Fibroblast of skin of right biceps (primary cell): Measurements from ENCODE around the gene EFHD2.
A peak's percentile ranks its signal among the peaks of the same experiment; 100 is the strongest.
"Not testable (repeated sequence)": the region's sequence is repeated elsewhere in the genome, so short reads cannot be mapped to it uniquely, and the experiment has no call there.

Experiments
- DNase-seq: peaks from one replicate; pipeline ENCODE4 v3.0.0-alpha.2; 2013

The EFHD2 gene

DNA sequence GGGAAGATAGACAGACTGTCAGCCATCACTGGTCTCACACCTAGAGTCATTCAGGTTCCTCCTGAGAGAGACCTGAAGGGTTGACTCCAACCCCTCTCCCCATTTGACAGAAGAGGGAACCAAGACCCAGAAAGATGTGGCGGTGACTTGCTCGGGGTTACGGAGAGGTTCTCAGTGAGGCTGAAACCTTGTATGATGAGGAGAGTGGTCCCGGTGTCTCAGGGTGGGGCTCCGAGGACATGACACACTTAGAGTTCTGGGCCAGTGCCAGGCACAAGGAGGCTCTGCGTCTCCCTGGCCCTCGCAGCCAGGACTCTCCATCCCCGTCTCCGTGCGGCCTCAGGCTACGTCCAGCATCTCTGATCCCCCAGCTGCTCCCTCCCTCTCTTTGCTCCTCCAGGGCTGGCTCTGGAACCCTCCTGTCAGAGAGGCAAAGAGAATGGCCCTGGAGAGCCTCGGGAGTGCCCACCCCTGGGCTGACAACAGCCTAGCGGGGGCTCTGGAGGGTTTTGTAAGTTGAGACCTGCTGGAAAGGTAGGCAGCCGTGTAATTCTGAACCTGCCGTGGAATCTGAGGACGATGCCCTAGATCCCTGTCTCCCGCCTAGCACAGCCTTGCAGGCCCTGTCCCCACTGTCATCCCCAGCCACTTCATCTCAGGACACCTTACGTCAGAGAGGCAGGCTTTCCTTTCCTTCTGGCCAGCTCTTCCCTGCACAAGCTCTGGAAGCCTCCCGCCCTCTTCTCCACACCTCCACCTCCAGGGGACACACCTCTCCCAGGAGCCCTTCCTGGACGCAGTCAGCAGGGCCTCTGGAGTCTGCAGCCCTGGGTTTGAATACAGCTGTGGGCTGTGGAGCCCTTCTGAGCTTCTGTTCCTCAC is 4.1 kb downstream of the EFHD2 start:
- no peak for DNase-seq

DNA sequence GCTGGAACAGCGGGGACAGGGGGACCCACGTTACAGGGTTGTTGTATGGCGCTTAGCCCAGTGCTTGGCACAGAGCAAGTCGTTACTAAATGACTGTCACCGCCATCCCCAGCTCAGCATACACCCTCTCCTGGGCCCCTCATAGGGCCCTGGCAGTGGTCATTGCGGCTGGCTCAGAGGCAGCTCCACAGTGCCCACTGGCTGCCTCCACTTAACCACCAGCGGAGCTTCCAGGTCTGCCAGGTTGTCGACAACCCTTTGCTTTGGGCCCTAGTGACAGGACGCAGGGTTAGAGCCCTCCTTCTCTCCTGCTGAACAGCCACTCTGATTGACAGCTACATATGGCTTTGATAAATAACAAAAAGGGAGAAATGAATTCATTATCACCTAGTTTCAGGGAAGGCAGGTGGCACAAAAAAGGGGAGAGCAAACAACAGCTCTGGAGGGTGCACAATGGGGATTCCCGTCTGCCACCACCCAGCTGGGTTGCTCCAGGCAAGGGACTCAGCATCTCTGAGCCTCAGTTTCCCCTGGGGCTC is 4.8 kb downstream of the EFHD2 start:
- DNase-seq = no peak

DNA sequence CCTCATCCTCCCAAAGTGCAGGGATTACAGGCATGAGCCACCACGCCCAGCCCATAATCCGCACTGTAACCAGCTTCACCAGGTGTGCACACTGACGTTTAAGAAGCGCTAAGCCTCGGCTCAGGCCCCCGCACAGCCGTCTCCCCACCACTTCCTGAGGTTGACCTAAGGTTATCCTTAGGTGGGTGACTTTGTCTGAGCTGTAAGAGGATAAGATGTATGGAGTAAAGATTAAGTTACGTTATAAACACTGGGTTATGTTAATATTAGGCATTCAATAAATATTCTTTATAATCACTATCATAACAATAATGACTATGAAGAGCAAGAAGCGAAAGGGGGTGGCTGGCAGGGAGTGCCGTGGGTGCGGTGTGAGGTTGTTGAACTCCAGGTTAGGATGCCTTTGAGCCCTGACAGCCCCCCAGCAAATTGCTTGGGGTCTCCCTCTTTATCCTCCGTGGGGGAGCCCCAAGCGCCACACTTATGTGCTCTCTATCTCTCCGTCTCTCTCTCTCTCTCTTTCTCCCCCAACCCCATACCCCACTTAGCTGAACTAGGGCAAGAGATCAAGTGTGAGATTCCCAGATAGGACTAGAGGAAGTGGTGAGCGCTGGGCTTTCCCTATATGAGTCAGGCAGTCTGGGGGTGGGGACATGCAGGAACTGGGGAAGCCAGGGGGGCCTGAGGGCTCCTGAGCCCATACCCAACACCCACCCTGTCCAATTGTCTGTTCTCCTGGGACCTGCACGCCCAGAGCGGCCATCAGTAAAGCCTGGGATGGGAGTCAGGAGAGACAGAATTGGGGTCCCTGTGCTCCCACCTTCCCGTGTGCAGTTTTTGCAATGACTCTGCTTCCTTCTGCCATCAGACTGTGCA is 7.6 kb downstream of the EFHD2 start:
- DNase-seq = peak; percentile 74

DNA sequence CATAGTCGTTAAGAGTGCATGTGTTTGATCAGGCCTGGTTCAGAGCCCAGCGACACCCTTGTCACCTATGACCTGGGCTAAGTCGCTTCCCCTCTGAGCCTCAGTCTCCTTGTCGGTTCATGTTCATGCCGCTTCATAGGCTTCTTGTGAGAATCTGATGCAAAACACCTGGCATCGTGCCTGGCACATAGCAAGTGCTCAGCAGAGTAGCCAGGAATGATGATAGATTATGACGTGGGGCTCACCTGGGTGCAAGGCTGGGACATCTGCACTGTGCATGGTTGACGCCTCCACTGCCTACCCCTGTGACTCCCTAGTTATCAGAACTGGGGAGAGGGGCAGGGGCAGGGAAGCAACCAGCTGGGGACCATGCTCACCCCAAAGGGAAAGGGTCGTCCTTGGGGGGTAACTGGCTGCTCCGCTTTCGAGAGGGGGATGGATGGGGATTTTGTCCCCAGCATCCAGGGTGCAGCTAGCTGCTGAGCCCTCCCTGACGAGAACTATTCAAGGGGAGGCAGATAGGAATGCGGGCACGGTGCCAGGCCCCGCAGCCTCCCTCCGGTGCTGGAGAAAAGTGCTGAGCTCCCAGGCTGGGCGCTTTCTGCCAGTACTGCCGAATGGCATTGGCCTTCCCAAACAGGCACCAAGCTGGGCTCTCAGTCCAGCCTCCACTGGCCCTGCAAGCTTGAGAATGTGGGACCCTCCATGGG is 9.3 kb downstream of the EFHD2 start:
- DNase-seq = peak; percentile 38

DNA sequence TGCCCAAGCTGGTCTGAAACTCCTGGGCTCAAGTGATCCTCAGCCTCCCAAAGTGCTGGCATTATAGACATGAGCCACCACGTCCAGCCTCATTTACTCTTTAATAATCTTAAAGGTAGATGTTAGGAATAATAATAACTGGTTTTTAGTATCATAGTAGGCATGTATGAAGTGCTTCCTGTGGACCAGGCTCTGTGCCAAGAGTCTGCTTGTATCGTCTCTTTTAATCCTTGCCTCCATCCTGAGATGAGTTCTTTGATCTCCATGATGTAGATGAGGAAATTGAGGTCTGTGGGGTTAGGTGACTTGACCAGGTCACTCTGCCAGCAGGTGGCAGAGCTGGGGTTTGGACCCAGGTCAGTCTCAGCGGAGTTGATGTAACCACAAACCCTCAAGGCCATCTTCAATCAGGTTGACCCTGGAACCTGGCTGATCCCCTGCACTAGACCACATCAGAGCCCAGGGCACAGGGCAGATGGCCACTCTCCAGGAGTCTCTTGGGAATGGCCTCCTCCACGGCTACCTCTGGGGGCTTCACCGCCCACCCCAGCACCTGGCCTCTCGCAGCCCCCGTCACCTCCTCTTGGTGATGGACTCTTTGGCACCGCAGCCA is 11.3 kb downstream of the EFHD2 start:
- no peak for DNase-seq

DNA sequence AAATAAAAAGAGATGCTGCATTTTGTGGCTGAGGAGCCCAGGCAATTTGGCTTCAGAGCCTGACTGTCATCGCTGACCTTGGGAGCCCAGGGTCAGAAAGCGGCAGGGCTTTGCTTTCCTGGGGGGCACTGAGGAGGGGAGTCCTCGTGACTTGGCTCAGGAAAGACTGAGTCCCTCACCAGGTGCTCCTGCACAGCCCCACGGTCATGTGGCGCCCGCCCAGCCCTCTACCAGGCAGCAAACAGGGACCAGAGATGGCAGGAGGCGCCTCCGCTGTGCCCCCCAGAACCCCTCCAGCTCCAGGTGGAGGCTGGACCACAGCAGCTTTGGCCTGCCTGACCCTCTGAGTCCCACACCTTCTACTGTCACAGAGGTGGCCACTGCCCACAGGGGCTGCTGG is 13.2 kb downstream of the EFHD2 start:
- DNase-seq = no peak

DNA sequence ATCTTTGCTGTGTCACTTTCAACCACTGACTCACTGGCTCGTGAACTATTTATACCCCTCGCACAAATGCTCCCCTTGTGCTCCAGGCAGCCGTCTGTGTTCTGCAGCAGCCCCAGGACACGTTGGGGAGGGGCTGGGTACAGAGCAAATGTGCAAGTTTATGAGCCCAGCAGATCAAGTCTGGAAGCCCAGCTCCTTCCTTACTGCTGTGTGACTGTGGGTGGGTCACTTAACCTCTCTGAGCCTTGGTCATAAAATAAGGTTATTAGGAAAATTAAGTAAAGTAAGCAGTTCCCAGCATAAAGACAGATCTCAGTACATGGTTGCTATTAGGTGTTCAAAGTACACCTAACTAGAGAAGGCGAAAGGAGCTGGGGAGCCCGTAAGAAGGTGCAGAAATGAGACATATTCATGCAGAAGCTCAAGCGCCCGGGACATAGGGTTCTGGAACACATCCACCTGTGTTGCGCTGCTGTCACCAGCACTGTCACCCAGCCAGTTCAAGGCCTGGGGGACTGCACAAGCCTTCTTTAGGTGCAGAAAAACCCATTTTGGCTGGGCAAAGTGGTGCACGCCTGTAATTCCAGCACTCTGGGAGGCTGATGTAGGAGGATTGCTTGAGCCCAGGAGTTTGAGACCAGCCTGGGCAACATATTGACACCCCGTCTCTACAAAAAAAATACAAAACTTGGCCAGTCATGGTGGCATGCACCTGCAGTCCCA is 13.8 kb downstream of the EFHD2 start:
- DNase-seq = no peak

DNA sequence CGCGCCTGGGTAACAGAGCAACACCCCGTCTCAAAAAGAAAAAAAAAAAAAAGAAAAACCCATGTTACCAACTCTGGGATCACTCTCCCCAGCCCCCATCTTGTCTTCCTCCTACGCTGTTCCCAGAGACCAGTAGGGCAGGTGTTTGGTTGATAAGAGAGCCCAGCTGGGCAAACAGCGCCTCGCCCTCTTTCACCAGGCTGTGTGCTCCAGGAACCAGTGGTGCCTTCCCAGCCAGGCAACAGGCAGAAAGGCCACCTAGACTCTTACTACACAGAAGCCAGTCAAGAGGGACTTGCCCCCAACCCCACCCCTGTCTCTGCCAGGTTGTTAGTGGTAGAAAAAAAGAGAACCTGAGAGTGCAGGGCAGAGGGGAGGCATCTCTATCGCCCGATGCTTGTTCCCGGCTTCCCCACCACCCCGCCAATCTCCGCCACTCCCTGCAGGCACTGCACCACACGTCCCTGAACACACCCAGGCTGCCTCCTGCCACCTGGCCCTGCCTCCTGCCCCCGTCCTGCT is 14.5 kb downstream of the EFHD2 start:
- DNase-seq = no peak

DNA sequence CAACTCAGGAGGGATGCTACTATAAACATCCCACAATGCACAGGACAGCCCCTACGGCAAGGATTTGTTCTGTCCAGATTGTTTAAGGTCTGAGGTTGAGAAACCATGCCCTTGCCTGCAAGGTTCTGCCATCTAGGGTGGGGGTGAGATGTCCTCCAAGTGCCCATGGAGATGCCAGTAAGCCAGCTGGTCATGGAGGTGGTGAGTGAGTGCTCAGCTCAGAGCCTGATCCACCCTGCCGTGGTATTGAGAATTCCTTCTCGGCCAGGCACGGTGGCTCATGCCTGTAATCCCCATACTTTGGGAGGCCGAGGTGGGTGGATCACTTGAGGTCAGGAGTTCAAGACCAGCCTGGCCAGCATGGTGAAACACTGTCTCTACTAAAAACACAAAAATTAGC is 15.3 kb downstream of the EFHD2 start:
- no peak for DNase-seq

DNA sequence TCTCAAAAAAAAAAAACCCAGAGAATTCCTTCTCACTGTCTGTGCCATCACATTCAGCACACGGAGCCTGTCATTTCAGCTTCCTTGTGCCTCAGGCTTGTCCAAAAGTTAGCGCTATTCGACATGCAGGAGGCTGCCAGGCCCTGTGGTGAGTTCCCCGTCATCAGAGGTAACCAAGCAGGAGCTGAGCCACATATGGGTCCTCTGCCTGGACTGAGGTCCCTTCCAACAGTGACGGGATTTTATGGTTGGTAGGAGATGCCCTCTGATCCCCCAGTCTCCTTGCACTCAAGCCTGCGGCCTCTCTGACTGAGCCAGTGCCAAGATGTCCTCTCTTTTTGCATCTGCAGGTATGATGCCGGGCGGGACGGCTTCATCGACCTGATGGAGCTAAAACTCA is 15.8 kb downstream of the EFHD2 start:
- no peak for DNase-seq

DNA sequence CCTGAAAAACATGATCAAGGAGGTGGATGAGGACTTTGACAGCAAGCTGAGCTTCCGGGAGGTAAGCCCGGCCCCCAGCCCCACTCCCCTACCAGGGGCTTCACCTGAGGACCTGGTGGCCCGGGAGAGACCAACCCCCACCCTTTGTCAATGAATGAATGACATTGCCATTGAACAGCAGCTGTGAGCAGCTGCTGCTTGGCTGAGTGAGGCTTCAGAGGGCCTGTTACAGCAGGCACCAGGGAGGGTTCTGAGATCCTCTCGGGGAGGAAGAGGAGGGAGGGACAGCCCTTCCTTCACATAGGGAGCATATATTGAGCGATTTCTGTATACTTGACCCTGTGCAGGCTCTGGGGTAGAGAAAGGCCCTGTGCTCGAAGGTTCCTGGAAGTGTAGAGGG is 16.3 kb downstream of the EFHD2 start:
- no peak for DNase-seq

DNA sequence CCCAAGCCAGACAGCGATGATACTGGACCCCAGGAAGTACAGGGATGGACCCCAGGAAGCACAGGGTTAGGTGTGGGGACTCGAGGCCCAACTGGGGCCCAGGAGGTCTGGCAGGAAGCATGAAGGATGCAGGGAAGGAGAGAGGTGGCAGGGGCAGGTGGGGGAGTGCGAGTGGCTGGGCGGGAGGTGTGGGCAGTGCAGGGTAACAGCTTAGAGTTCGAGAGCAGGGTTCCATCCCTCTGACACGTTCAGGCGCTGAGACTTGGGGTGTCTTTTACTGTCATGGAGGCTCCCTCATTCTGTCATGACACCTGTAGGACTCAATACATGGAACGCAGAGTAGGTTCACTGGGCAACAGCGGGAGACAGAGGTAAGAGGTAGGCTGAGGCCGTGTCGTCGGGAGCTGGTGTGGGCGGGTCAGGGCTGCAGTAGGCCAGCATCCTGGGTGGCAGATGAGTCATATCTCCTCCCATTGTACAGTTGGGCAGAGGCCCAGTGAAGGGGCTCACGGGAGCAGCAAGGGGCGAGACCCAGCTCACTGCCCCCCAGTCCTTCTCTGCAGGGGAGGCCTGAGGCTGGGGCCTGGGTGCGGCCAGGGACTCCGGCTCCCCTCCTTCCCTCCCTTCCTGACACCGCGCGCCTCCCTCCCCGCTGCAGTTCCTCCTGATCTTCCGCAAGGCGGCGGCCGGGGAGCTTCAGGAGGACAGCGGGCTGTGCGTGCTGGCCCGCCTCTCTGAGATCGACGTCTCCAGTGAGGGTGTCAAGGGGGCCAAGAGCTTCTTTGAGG is 17.0 kb downstream of the EFHD2 start:
- peak; percentile 40 for DNase-seq

DNA sequence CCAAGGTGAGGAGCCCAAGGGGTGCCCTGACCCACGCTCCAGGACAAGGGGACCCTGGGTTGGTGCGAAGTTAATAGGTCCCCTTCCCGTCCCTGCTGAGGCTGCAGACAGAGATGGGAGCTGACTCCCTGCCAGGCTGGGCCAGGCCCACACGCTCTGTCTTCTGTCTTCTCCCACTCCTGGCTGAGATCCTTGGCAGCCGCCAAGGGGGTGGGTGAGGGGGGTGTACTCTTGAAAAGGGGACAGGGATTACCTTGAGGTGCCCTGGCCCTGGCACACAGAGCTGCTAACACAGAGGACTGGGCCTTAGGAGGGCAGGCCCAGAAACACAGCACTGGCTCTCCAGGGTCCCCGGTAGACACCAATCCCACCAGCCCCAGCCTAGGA is 17.6 kb downstream of the EFHD2 start:
- DNase-seq = no peak

DNA sequence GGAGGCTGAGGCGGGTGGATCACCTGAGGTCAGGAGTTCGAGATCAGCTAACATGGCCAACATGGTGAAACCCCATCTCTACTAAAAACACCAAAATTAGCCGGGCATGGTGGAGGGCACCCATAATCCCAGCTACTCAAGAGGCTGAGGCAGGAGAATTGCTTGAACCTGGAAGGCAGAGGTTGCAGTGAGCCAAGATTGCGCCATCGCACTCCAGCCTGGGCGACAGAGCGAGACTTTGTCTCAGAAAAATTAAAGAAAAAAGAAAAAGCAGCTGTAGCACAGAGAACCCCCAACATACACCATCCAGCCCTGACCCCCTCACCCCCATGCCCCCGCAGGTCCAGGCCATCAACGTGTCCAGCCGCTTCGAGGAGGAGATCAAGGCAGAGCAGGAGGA is 18.6 kb downstream of the EFHD2 start:
- not testable (repeated sequence) for DNase-seq

DNA sequence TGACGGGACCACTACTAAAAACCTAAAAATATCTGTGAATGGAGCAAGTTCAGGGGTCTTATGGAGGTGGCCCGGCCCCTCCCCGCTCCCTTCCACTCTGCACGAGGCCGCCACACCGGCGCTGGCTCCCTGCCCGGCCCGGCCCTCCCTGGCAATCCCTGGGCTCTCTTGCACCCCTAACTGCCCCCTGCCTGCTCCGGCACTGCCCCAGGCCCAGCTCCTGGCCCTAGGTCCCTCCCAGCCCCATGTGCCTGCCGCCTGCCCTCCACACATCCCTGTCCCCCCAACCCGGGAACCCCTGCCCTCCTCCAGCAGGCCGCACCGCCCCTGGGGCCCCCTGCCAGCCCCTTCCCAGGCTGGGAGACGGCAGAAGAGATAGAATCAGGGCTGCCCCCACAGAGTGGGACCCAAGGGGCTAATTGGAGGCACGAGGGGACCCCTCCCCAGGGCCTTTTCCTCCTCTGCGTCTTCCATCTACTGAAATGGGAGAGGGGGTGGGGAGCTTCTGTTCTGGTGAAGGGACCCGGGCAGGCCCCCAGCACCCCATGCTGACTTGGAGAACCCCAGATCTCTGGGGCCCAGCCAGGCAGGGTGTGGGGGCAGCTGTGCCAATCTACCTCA is 19.2 kb downstream of the EFHD2 start:
- DNase-seq = no peak

DNA sequence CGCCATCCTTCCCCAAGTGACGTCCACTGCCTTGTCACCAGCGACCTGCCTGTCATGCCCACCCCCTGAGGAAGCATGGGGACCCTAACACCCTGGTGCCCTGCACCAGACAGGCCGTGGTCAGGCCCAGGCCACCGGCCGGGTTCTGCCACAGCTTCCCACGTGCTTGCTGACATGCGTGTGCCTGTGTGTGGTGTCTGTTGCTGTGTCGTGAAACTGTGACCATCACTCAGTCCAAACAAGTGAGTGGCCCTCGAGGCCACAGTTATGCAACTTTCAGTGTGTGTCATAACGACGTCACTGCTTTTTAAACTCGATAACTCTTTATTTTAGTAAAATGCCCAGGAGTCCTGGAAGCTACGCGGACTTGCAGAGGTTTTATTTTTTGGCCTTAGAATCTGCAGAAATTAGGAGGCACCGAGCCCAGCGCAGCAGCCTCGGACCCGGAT is 20.0 kb downstream of the EFHD2 start:
- DNase-seq = peak; percentile 37

DNA sequence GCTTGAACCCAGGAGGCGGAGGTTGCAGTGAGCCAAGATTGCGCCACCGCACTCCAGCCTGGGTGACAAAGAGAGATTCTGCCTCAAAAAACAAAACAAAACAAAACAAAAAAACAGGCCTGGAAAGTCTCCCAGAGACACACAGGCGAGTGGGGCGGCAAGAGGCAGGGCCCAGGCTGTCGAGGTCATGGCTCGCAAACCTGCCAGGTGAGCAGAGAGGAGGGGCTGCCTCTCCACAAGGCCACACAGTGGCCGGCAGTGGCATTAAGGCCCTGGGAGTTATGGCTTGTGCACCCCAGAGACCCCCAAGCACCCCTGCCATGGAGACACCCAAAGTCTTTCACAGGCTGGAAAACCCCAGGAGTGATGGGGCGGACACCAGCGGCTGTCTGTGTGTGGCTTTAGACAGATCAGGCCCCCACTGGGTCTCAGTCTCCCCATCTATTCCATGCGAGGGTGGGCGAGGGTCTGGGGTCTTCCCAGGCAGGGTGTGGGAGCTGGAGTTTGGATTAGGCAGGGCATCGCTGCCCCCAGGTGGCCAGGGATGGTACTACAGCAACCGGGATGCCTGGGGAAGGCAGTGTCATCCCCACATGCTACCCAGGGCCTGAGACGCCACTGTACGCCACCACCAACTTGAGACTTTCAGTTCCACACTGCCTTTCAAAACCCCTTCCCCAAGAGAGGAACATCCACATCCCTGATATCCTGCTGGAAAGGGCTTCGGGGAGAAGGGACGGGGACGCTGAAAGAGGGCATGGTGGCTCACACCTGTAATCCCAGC is 21.3 kb downstream of the EFHD2 start:
- peak; percentile 42 for DNase-seq

DNA sequence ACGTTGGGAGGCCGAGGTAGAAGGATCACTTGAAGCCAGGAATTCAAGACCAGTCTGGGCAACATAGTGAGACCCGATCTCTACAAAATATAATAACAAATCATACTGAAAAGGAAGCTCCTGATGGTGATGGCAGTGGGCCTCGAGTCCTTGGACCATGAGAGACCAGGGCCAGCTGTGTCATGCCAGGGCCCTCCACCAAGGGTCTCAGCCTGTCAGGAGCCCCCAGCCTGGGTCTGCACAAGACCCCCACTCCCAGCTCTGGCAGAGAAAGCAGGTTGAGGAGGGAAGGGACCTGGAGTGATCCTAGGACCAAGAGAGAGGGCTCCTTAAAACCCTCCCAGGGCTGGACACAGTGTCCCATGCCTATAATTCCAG is 21.9 kb downstream of the EFHD2 start:
- DNase-seq = no peak

DNA sequence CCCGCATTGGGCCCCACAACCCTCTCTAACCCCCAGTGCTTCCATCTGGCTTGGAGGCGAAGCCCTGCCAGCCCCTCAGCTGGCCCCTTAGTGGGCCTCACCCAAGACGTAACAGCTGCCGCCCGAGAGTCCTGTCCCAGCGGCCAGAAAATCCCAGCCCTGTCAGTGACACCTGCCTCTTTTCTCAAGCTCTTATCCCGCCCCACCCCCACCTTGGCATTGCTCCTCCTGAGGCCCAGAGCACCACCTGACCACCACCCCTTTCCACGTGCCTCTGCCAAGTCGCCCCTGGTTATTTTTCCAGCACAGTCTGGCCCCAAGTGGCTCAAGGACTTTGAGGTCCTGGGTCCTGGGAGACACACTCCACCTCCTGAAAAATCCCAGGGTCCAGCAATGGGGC is 22.6 kb downstream of the EFHD2 start:
- no peak for DNase-seq

DNA sequence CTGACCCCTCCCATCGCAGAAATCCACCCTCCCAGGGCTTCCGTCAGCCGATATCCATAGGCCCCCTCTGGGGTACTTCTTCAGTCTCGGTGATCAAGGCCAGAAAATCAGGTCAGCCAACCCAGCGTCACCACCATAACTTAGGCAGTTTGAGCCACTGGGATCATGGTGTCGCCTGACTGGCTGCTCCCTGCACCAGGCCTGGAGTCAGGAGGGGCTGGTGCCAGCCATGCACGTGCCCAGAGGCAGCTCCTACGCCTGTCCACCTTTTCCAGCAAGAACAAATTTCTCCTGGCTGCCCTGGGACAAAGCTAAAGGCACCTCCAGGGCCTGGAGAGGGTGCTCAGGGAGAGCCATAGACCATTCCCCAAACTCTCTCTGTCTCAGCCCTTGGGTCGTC is 23.8 kb downstream of the EFHD2 start:
- DNase-seq = no peak
